Embryonic facial prominence (tissue), 1 donor: ENCODE measurements around the gene KCNIP3.

Source experiments
- DNase-seq: peaks from one replicate; pipeline ENCODE4 v3.0.0-alpha.2; 2016; ENCODE audit errors: extremely low spot score

KCNIP3 gene

DNA sequence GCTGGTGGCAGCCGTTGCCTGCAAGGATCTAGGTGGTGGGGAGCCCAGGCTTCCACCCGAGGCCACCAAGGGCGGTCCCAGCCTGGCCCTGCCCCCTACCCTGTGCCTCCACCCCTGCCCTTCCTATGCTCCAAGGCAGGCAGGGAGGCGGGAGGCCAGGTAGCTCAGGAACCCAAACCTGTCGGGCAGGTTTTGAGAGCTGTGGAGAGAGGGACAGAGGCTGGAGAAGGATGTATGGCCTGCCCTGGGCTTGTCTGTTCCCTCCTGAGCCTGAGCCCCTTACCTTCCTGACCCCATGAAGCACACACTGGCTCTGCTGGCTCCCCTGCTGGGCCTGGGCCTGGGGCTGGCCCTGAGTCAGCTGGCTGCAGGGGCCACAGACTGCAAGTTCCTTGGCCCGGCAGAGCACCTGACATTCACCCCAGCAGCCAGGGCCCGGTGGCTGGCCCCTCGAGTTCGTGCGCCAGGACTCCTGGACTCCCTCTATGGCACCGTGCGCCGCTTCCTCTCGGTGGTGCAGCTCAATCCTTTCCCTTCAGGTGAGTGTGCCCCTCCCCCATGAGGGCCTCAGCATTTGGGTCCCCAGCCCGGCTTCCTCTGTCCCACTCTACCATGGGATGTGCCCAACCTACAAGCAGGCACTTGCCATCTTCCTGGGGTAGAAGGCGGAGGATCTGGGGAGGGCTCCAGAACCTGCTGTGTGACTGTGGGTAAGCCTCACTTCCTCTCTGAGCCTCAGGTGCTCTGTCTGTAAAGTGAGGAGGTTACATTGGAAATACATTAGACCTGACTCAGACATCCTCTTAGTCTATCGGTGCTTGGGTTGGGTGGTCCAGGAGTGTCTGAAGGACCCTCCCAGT lies 22.6 kb upstream of the KCNIP3 start, which contains the start of gene PROM2:
TSS of gene PROM2 (plus strand) at position 159 of the 860 bp plus-strand sequence. CDS start at position 296, 137 bp downstream.
- DNase-seq: no peak

DNA sequence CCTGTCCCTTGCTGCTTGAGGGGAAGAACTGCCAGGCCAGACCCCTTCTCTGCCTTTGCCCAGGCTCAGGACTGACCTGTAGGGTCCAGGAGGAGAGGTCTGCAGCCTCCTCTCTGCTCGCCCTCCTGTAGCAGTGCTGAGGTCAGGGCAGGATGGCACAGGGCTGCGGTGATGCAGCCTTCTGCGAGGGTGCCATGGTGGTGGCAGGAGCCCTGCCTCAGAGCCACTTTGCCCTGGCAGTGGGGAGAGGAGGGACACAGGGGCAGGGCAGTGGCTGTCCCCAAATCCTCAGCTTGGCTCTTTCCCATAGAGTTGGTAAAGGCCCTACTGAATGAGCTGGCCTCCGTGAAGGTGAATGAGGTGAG lies 22.0 kb upstream of the KCNIP3 start:
- DNase-seq: no peak

DNA sequence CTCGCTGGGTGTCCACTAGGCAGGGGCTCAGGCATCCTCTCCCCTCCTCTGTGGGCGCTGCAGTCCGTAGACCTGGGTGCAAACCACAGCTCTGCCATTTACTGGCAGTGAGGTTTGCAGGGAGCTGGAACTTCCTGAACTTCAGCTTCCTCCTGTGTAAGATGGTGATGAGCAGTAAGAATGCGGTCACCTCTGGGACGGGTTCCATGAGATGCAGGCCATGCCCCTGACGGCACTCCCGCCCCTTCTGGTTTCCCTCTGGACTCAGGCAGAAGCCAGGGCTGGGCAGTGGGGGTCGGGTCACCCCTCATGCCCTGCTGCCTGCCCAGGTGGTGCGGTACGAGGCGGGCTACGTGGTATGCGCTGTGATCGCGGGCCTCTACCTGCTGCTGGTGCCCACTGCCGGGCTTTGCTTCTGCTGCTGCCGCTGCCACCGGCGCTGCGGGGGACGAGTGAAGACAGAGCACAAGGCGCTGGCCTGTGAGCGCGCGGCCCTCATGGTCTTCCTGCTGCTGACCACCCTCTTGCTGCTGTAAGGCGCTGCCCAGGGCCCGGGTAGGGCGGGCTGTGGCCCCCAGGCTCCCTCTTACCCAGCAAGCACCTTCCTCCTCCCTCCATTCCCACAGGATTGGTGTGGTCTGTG lies 21.4 kb upstream of the KCNIP3 start:
- DNase-seq: no peak

DNA sequence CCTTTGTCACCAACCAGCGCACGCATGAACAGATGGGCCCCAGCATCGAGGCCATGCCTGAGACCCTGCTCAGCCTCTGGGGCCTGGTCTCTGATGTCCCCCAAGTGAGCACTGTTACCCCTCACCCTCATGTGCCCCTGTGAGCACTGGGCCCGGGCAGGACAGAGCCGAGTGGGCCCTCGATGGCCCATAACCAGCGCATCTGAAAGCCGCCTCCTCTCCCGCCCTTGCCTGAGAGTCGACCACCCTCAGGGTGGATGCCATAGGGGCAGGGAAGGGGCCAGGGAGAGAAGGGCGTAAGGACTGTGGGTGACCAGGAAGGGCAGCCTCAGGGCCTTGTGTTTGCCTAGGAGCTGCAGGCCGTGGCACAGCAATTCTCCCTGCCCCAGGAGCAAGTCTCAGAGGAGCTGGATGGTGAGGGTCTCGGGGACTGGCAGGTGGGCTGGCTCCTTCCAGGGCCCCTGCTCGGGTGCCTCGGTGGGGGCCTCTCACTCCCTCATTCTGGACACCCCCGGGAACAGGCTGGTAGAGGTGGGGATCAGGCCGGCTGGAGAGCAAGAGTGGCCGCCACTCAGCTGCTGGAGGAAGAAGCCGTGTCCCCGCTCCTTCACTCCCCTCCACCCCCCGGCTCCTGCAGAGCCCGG lies 20.8 kb upstream of the KCNIP3 start:
- no peak for DNase-seq

DNA sequence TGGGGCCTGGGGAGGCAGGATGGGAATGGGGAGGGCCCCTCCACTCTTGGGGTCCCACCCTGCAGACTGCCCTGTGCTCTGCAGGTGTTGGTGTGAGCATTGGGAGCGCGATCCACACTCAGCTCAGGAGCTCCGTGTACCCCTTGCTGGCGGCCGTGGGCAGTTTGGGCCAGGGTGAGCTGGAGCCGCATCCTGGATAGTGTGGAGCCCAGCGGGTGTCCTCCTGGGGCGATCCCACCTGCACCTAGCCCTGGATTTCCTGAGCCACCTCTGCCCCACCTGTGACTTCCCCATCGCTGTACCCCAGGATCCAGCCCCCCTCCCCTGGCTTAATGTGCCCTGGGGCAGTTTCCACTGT lies 20.3 kb upstream of the KCNIP3 start:
- no peak for DNase-seq

DNA sequence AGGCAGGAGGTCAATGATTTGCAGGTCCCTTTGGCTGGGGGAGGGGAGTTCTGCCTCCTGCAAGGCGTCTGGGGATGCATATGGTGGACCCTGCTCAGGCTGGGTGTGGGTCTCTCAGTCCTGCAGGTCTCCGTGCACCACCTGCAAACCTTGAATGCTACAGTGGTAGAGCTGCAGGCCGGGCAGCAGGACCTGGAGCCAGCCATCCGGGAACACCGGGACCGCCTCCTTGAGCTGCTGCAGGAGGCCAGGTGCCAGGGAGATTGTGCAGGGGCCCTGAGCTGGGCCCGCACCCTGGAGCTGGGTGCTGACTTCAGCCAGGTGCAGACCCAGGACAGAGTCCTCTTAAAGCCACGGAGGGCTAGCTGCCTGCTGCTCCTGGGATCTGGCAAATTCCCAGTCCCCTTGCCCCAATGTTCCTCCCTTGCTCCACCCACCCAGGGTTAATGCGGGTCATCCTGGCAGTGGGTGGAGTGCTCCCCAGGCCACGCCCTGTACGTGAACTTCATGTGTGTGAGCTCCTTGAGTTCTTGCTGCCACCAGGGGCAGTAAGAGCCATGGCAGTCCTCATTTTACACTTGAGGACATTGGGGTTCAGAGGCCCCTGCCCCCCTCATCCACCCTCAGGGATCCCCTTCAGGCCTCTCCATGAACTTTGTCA lies 19.8 kb upstream of the KCNIP3 start:
- DNase-seq: no peak

DNA sequence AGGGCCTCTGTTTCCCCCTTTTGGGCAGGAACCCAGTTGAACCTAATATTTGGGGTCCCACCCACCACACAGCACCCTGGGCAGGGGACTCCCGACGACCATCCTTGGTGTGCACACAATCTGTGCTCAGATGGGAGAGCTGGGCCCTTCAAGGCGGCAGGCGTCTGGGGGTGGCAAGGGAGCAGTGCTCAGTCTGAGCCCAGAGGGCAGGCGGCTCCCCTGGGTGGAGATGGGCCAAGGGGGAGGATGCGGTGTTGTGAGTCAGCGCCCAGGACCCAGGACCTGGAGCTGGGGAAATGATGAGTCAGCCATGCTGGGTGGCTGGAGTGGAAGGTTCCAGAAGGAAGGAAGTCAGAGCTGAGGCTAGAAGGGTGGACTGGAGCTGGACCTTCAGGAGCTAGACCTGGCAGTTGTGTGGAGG lies 19.1 kb upstream of the KCNIP3 start:
- DNase-seq: no peak

DNA sequence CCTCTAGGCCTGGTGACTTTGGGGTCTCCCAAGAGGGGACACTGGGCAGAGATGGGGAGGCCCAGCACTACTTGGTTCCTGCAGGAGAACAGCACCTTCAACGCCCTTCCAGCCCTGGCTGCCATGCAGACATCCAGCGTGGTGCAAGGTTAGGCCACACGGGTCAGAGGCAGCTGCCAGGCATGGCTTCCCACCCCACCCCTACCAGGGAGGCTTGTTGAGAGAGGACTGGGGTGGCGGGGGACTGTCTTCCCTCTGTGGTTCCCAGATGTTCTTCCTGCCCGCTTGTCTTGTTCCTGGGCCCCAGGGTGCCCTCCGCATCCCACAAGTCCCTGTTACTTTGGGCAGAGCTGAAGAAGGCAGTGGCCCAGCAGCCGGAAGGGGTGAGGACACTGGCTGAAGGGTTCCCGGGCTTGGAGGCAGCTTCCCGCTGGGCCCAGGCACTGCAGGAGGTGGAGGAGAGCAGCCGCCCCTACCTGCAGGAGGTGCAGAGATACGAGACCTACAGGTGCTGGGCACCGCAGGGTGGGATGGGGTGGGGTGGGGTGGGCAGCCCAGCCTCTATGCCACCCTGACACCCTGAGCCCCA lies 18.4 kb upstream of the KCNIP3 start:
- no peak for DNase-seq

DNA sequence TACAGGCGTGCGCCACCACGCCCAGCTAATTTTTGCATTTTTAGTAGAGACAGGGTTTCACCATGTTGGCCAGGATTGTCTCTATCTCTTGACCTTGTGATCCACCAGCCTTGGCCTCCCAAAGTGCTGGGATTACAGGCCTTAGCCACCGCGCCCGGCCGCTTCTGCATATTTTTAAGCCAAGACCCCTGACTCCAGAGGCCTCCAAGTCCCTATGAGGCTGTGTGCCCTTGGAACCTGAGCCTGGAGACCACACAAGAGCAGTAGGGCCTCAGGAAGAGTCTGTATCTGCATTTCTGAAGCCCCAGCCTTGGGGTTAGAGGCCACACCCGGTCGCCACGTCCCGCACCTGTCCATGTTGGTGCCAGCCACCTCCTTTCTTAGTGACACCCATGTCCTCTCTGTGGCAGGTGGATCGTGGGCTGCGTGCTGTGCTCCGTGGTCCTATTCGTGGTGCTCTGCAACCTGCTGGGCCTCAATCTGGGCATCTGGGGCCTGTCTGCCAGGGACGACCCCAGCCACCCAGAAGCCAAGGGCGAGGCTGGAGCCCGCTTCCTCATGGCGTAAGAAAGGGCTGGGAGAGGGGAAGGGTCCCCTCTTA lies 17.6 kb upstream of the KCNIP3 start:
- no peak for DNase-seq

DNA sequence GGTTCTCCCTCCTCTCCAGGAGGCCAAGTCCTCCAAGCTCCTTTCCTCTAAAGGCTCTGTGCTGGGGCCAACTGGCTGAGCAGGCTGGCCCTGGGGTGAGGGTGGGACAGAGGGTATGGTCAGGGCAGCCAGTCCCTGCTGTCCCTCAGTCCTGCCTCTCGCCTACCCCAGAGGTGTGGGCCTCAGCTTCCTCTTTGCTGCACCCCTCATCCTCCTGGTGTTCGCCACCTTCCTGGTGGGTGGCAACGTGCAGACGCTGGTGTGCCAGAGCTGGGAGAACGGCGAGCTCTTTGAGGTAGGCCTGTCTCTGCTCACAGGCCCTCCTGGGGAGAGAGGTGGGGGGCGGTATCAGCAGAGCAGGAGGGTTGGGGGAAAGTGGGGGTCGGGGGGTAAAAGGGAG lies 16.1 kb upstream of the KCNIP3 start:
- no peak for DNase-seq

DNA sequence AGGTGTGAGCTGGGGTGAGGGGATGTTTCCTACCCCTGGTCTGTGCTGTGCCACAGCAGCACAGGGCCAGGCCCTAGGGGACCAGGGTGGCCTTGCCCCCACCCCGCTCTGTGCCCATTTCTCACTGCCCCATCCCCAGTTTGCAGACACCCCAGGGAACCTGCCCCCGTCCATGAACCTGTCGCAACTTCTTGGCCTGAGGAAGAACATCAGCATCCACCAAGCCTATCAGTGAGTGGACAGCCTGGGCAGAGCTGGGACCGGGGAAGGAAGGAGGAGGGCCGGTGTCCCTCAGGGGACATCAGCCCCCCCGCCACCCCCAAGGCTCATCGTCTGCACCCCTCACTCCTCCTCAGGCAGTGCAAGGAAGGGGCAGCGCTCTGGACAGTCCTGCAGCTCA lies 15.4 kb upstream of the KCNIP3 start:
- no peak for DNase-seq

DNA sequence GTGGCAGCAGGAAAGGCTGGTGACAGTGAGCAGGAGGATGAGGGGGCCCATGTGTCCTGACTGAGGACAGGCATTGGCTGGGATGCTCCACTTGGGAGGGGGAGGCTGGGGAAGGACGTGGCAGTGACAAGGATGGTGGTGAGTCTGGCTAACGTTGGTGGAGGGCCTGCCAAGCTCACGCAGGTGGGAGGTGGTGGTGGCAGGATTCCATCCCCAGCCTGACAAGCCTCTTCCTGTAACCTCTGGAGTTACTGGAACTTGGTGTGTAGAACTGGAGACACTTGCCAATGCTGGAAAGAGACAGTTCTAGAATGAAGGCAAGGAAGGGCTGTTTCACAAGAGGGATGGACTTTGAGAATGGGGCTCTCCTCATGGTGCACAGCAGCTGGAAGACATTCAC lies 14.7 kb upstream of the KCNIP3 start:
- DNase-seq: no peak

DNA sequence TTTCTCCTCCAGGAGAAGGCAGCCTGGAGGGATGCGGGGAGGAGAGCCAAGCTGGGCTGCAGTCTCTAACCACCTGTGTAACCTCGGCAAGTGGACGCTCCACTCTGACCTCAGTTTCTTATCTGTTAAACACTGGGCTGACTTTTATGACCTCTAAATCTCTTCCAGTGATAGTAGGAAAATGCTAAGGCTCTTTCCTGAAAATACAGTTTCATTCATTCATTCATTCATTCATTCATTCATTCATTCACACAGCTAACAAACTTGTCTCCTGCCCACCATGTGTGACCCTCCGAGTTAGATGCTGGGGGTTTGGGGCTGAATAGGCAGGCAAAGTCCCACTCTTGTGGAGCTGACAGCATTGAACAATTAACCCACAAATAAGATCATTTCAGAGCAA lies 13.6 kb upstream of the KCNIP3 start:
- no peak for DNase-seq

DNA sequence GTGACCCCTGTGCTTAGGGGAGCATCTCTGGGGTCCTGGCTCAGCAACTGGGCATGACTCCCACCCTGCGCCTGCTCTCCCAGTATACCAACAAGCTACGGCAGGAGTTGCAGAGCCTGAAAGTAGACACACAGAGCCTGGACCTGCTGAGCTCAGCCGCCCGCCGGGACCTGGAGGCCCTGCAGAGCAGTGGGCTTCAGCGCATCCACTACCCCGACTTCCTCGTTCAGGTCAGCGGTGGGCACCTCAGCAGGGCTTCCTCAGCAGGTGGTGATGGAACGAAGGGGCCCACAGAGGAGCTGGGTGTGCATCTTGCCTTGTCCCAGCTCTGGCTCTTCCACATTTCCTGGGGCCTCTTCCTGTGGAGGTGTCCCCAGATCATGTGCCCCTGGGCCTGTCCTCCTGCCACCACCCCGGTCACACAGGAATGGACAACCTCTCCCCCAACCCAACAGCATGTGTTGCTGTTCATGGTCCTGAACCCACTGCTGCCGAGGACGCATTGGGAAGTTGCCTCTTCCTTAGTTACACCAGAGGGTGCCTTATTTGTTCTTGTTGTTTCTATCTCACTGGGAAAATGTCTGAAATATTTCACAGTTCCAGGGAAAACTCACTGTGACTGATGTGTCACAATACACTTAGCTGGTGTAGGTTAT lies 12.1 kb upstream of the KCNIP3 start:
- no peak for DNase-seq

DNA sequence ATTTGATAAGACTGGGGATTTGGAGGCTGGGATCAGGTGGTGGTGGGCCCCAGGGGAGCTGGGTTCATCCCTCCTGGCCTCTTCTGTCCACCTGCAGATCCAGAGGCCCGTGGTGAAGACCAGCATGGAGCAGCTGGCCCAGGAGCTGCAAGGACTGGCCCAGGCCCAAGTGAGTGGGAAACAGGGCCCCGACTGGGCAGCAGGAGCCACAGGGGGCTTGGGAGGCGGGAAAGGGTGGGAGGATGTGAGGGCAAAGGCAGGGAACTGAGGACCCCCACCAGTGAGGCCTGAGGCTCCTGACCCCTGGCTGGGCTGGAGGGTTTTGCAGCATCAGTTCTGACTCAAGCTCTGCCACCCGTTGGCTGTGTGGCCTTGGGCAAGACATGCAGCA lies 11.6 kb upstream of the KCNIP3 start:
- DNase-seq: no peak

DNA sequence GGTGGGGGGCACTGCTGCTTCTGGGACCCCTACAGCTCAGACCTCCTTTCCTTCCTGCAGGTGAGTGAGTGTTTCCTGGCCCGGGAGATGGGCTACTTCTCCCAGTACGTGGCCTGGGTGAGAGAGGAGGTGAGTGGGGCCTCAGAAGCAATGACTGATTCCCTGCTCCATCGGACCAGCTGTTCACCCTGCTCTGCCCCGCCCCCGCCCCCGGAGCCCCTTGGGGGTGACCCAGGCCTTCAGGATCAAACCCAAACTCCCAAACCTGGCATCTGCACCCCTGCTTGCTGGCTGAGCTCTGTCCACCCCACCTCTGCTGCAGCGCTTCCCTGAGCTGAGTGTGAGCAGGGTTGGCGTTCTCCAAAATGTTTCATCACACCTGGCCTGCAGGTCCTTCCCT lies 9.8 kb upstream of the KCNIP3 start:
- DNase-seq: no peak

DNA sequence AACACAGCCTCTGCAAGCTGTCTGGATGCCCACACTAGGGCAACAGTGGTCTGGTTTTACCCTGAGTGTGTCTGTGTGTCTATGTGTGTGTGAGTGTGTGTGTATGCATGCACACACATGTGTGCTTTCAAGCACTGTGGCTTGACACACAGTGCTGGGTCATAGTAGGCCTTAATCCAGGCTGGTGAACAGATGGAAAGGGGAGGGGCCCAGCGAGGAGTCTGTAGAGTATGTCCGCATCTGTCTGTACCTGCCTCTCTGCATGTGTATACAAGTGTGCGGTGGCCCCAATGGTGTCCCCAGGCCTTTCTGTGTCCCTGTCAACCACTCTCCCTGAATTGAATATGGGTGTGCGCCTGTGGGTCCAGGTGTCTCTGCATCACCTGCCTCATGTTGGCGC lies 9.3 kb upstream of the KCNIP3 start:
- DNase-seq: no peak

DNA sequence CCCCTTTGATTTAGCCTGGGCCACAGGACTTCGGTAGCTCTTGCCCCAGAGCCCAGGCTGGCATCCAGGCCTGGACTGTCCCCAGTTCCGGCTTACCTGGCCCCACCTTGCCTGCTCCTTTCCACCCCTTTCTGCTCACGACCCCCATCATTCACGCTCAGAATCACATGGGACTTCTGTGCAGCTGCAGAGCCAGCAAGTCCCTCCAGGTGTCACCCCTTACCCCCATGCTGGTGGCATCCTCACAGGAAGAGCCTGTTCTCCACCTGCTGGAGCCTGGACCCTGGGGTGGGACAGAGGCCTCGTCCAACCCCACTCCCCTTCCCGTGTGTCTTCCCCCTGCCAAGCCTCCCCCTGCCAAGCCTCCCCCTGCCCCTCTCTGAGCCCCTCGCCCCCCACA lies 7.9 kb upstream of the KCNIP3 start:
- DNase-seq: no peak

DNA sequence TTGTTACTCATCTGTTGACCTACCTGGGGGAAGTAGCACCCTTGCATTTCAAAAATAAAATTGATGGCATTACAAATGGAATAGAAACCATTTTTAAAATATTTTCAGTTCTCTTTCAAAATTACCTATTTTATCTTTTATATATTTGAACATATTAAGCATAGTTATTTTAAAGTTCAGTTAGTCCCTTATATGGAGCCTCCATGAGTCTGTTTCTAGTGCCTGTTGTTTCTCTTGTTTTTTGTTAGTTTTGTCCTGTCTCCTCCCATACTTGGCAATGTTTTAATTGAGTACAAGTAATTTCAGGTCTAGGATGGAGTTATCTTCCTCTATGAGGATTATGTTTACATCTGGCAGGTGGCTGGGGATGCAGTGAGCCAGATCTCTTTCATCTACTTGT lies 5.9 kb upstream of the KCNIP3 start:
- no peak for DNase-seq

DNA sequence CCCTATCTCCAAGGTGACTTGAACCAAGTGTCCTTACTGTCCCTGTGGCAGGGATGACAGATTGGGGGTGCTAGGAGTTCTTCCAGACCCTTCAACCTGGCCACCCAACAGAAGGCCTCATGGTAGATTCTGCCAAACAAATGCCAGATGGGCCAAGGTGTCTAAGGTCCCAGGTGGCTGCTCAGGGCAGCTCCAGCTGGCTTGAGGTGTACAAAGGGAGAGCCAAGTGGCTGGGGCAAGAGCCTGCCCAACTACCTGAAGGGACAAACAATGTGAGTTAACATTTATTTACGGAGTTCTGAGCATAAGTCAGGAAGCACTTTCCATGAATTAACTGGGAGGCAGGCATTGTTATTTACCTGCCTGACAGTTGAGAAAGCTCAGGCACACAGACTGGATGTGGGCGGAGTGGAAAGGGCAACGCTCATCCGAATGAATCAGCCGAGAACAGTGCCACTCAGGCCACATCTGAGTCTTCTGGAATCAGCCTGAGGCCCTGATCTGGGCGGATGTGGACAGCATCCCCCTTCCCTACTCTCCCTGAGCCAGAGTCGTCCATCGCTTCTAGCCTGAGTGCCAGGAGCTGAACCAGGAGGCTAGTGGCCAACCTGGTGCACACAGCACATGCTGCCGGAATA lies 4.4 kb upstream of the KCNIP3 start:
- DNase-seq: no peak
